Heart left ventricle (tissue), 16 donors: ENCODE measurements around the gene TNIK. TPM values are rescaled to one million over a fixed set of nuclear protein-coding genes. Genes with fewer than 3 reads are reported as not detected.

Source experiments
- ATAC-seq, 4 donors: fragments of 200-7000 bp; cut with Tn5 transposase; one replicate each; pipeline ENCODE4 v1.9.1; 2020 to 2022; ENCODE audit warnings: moderate library complexity in 4 of 4, mild to moderate bottlenecking in 3 of 4, moderate number of reproducible peaks in 1 of 4
- DNase-seq, 5 donors: peaks; one replicate each; pipeline ENCODE4 v3.0.0-alpha.2; 2020
- H3K27ac ChIP-seq, 12 donors: fragments of 200-600 bp; sonication (generic) in 4 of 12; one replicate each; pipeline versions ENCODE4 v1.5.0 to v1.8.0; 2016 to 2022; ENCODE audit warnings: mild to moderate bottlenecking in 2 of 12
- H3K27me3 ChIP-seq, 9 donors: fragments of 200-600 bp; sonication (generic) in 2 of 9; one replicate each; pipeline versions ENCODE4 v1.5.1 to v1.8.0; 2016 to 2022; ENCODE audit warnings: mild to moderate bottlenecking in 3 of 9
- H3K36me3 ChIP-seq, 9 donors: fragments of 200-600 bp; sonication (generic) in 2 of 9; one replicate each; pipeline versions ENCODE4 v1.5.0 to v1.8.0; 2018 to 2022; ENCODE audit warnings: mild to moderate bottlenecking in 2 of 9
- H3K4me1 ChIP-seq, 12 donors: fragments of 200-600 bp; sonication (generic) in 4 of 12; one replicate each; pipeline versions ENCODE4 v1.5.0 to v1.8.0; 2016 to 2022; ENCODE audit warnings: mild to moderate bottlenecking in 3 of 12
- H3K4me3 ChIP-seq, 12 donors: fragments of 200-600 bp; sonication (generic) in 4 of 12; one replicate each; pipeline versions ENCODE4 v1.5.0 to v1.8.0; 2017 to 2022; ENCODE audit warnings: mild to moderate bottlenecking in 9 of 12, moderate library complexity in 4 of 12
- H3K9me3 ChIP-seq, 12 donors: fragments of 200-600 bp; sonication (generic) in 4 of 12; one replicate each; pipeline versions ENCODE4 v1.5.0 to v1.8.0; 2016 to 2022; ENCODE audit warnings: mild to moderate bottlenecking in 1 of 12
- CTCF ChIP-seq, 12 donors: fragments of 200-600 bp; sonication (generic) in 4 of 12; IDR thresholded peaks; one replicate each; pipeline versions ENCODE4 v1.5.0 to v1.8.0; 2018 to 2022; ENCODE audit warnings: antibody characterized with exemption in 12 of 12, mild to moderate bottlenecking in 5 of 12
- POLR2A ChIP-seq, 2 donors: fragments of 450-650 bp; IDR thresholded peaks; one replicate each; pipeline ENCODE4 v1.6.1; 2017; ENCODE audit warnings: antibody characterized with exemption in 2 of 2, mild to moderate bottlenecking in 2 of 2, moderate library complexity in 2 of 2
- WGBS, 4 donors: extraction: QIAGEN DNeasy Blood & Tissue Kit in 2 of 4; methylation state at CpG; one replicate each; pipeline versions ENCODE4 v1.1.5 to v1.1.7; 2013 to 2018; 5-methylcytosine and 5-hydroxymethylcytosine counted together
- intact Hi-C, 10 donors: fragments of 100-400 bp; cut with DNase I; formaldehyde crosslinking; loops; one replicate each; pipeline versions ENCODE4 v1.11.1 to v1.14.2; 2022
- polyA plus RNA-seq, 2 donors: library from polyadenylated mRNA; stranded (reverse); fragments of 200-250 nt; gene quantifications; one replicate each; pipeline ENCODE4 v1.2.3, GENCODE V29; 2013
- total RNA-seq, 9 donors: library from RNA; depleted of rRNA in 2 of 9; stranded (reverse); fragments of >200 nt in 2 of 9; fragmentation: NEBNext Ultra II Directional in 3 of 9; extraction: Animal tissue kit (Norgen Biotek cat#: 25700) in 3 of 9; gene quantifications; one replicate each; pipeline versions ENCODE4 v1.1.0 to v1.2.4, GENCODE V29; 2016 to 2023
- donor health status: ischemic (EF 13 %, LVEDD 7.1; RV severe dilation, severe dysfunction).
- donor health status: healthy with polysubstance abuse.
- donor health status: DM: no; HTN: yes; CAD: no.
- donor health status: DM: no; HTN: no; CAD: no.
- donor health status: ischemic (EF 25% LVEDD 6.9; RV normal size, moderate dysfunction).
- donor health status: ischemic (EF 25% LVEDD 5.7; RV mildly dilated, moderate dysfunction).
- donor health status: healthy.
- donor health status: DM: yes; HTN: yes; CAD: no.
- donor health status: ischemic (EF 35%, LVEDD 5.7; RV mildly dilated, moderate dysfunction).
- donor health status: nonischemic (EF 11% LVEDD 7.7; RV severe dilation, severe dysfunction).
- donor health status: DM: yes; HTN: yes; CAD: no.
- donor health status: PGD.
- donor health status: ischemic (EF 29% LVEDD 5.4; RV normal size, mild dysfunction).
- donor health status: nonischemic (EF 23%, LVEDD 6.1; RV moderate dilation, normal function).

Gene TNIK
- total and polyA plus RNA-seq, 11 donors: 12.3 to 51.6 (median 32.4) TPM

- intact Hi-C loops: no loop called here
- TF ChIP-seq CTCF (IDR thresholded peaks at IDR 0.05): no peak
- no peak for TF ChIP-seq POLR2A (IDR thresholded peaks at IDR 0.05)
- no peaks in the 10 kb centered on the region for H3K9me3 ChIP-seq
- no peak within 1 kb of the TSS for H3K4me3 ChIP-seq
- H3K27ac ChIP-seq: no peak within 1 kb of the TSS
- no peaks in the 10 kb centered on the region for H3K36me3 ChIP-seq
- DNase-seq (no peak), ATAC-seq (no peak)
- peaks cover 0 to 14% (median 0%) of the 10 kb centered on the region in 9 donors for H3K27me3 ChIP-seq
- WGBS, 4 donors: 88 to 94% (median 91%) methylated on average over 4 of the region's 4 CpGs
- peaks cover 0 to 14% (median 5%) of the 10 kb centered on the region in 12 donors for H3K4me1 ChIP-seq
Observed at GRCh38 chr3:171026597-171027293, 433.5 kb downstream of the TNIK start, which contains the start of gene SLC2A2. TSS of gene SLC2A2 (minus strand) at chr3:171026720. CDS start at chr3:171026670, 50 bp downstream.

- Histone ChIP-seq H3K36me3 (no peaks in the 10 kb centered on the region), H3K27me3 (peaks cover 0 to 3% (median 0%) of the 10 kb centered on the region in 9 donors), H3K4me1 (peaks cover 0 to 5% (median 2%) of the 10 kb centered on the region in 12 donors), H3K9me3 (no peaks in the 10 kb centered on the region), H3K4me3 (no peak overlapping the region), H3K27ac (no peak overlapping the region)
- DNase-seq: no peak
- no peak for ATAC-seq
- no peak for TF ChIP-seq POLR2A (IDR thresholded peaks at IDR 0.05)
- intact Hi-C loops: no loop called here
Observed at GRCh38 chr3:171023566-171023965, 436.6 kb downstream of the TNIK start.

- TF ChIP-seq POLR2A (IDR thresholded peaks at IDR 0.05) (no peak), CTCF (IDR thresholded peaks at IDR 0.05) (no peak)
- Histone ChIP-seq H3K4me1 (no peaks in the 10 kb centered on the region), H3K36me3 (no peaks in the 10 kb centered on the region), H3K27me3 (peaks cover 0 to 3% (median 0%) of the 10 kb centered on the region in 9 donors), H3K4me3 (no peak overlapping the region), H3K9me3 (no peaks in the 10 kb centered on the region), H3K27ac (no peak overlapping the region)
- WGBS, 4 donors: 79 to 89% (median 85%) methylated on average over 4 of the region's 4 CpGs
- intact Hi-C loops: no loop called here
- ATAC-seq (no peak), DNase-seq (no peak)
Observed at GRCh38 chr3:171021377-171021776, 438.8 kb downstream of the TNIK start.

- H3K27me3 ChIP-seq: peaks cover 0 to 3% (median 0%) of the 10 kb centered on the region in 9 donors
- DNase-seq: no peak
- intact Hi-C loops: no loop called here
- no peak overlapping the region for H3K4me3 ChIP-seq
- ATAC-seq: no peak
- no peaks in the 10 kb centered on the region for H3K9me3 ChIP-seq
- 53 to 64% (median 57%) methylated on average over 6 of the region's 6 CpGs for WGBS, 4 donors
- H3K36me3 ChIP-seq: no peaks in the 10 kb centered on the region
- no peaks in the 10 kb centered on the region for H3K4me1 ChIP-seq
- H3K27ac ChIP-seq: no peak overlapping the region
- TF ChIP-seq CTCF (IDR thresholded peaks at IDR 0.05): no peak
Observed at GRCh38 chr3:171018156-171018935, 441.9 kb downstream of the TNIK start.
